Activated gamma-delta T cell treated with anti-CD3 and anti-CD28 coated beads, Interleukin-2, amount 50 U/mL, for 16 hours (primary cell): ENCODE data around the gene CAMK2B.
"Not testable (repeated sequence)": the region's sequence is repeated elsewhere in the genome, so short reads cannot be mapped to it uniquely, and the experiment has no call there.

ENCODE experiments used
- DNase-seq: peaks from one replicate; pipeline ENCODE4 v3.0.0-alpha.2; 2020; ENCODE audit warnings: low read depth

Gene CAMK2B

DNA sequence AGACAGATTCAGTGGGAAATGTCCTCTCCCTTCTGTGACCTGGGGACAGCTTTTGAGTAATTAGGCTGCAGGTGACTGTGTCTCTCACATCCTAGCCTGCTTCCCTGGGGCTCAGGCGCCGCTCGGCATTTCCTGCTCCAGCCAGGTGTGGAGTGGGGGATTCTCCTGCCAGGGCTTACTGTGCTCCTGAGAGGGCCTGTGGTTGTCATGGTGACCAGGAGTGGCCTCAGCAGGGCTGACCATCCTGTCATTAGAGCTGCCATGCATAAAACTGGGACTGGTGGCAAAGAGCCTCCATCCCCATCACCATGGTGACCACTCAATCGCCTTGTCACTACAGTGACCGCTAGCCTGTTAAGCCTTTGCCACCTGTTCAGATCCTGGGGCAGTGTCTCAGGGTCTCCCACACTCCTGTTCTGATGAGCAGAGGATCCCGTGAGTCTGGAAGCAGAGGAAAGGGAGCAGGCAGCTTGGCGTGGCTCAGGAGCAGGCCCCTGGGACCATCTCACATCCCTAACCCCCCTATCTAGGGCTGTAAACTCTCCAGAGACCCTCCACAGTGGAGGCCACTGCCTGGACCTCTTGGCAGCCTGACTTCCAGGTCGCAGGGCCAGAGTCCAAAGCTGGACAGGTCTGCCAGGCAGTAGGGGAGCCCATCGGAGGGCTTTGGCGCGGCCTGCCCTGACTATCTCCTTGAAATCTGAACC lies 136.0 kb downstream of the CAMK2B start, which contains the start of gene GCK:
TSS of gene GCK (minus strand) at position 154 of the 707 bp plus-strand sequence. CDS start 486 bp downstream, outside the sequence.
- no peak for DNase-seq

DNA sequence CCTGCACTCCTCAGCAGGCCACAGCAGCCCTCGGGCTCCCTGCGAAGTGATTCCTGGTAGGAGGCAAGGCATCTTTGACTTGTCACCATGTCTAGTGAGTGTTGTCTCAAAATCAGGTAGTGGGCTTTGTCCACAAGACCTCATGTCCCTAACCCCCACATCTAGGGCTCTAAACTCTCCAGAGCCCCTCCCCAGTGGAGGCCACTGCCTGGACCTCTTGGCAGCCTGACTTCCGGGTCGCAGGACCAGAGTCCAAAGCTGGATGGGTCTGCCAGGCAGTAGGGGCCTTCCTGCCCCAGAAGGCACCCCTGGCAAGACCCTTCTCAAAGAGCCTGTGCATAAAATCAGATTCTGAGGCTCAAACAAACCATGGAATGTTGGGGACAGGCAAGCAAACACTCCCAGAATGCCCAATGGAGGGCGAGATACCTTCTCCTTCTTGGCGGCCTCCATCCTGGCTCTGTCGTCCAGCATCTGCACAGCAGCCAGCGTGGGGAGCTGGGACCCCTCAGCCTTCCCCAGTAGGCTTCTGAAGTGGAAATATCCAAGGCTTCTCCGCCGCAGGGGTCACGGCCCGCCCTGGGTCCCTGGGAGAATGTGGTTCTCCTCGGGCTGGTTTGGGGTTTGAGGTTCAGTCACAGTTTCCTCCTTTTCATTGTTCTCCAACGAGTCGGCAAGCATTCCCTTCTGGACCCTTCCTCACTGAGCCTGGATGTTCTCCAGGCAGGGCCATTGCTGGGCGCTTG lies 136.7 kb downstream of the CAMK2B start:
- DNase-seq, result no peak

DNA sequence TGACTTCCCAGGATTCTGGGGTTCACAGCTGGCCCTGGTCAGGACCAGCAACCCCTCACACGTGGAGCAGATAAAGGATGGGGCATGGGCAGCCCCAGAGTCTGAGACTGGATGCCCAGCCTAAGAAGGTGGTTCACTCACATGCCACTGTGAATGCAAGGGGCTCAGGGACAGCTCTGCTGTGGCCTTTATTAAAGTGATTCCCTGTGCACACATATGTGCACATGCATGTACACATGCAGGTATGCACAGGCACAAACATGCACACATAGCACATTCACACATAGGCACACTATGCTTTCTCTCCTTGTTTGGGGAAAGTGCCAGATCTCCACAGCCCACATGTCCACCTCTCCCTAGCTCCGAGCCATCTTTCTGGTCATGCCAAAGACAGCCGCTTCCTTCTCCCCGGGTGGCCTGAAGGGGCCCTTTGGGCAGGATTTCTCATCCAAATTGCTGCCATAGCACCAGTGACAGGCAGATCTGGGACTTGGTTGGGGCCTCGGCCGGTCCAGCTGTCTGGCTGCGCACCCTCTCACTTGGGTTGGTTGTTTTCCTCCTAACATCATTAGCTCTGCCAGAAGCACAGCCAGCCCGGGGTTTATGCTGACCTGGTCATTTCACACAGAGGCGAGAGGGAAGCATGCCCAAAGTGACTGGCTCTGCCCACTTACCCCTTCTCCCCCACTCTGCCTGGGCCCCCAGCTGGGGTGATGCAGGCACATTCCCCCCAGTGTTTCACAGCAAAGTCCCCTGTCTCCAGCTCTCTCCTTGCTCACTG lies 137.6 kb downstream of the CAMK2B start:
- DNase-seq, result no peak

DNA sequence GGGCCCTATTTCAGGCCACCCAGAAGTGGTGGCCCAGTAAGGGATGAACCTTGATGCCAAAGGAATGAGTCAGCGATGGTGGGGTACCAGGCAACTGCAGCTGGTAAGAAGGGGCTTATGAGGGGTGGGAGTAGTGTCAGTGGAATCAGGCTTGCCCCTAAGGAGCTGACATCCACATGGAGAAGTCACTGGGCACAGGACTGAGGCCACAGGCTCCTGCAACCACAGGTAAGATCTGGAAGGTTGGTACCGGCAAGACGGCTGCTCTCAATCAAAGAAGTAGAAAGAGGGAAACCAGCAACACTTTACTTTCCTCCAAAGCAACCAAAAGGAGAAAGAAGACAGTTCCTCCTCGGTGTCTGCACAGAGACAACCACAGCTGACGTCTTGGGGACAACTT lies 138.7 kb downstream of the CAMK2B start:
- no peak for DNase-seq

DNA sequence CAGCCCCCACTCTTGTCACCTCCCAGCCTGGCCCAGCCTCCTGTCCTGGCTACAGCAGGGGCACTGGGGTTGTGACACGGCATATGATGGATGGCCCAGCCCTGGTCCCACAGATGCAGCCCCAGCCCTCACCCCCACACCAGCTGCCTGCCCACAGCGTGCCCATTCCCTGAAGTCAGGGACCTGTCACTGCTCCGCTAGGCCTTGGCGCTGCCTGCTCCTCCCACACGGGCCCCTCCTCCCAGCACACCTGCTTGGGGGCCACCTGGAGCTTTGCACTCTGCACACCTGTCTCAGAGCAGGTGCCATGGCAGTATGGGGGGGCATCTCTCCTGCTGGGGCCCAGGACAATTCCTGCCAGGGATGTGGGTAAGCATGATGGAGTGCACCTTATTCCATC lies 139.7 kb downstream of the CAMK2B start:
- DNase-seq, result no peak

DNA sequence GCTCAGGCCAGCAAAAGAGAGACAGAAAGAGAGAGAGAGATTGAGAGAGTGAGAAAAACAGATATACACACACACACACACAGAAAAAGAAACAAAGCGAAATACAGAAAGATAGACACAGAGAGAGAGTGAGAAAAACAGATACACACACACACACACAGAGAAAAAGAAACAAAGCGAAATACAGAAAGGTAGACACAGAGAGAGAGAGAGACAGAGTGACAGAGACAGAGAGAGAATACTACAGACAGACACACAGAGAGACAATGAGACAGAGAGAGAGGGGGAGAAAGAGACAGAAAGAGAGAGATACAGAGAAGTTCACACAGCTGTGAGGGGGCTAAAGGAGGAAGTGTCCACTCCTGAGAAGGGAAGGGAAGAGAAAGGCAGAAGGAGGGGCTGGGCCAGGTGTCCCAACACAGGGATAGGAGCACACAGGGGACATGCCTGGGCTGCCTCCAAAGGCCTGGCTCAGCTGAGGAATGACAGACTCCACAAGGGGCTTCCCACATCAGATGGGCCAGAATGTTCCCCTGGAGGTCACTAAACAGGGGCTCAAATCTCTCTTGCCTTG lies 140.4 kb downstream of the CAMK2B start:
- no peak for DNase-seq

DNA sequence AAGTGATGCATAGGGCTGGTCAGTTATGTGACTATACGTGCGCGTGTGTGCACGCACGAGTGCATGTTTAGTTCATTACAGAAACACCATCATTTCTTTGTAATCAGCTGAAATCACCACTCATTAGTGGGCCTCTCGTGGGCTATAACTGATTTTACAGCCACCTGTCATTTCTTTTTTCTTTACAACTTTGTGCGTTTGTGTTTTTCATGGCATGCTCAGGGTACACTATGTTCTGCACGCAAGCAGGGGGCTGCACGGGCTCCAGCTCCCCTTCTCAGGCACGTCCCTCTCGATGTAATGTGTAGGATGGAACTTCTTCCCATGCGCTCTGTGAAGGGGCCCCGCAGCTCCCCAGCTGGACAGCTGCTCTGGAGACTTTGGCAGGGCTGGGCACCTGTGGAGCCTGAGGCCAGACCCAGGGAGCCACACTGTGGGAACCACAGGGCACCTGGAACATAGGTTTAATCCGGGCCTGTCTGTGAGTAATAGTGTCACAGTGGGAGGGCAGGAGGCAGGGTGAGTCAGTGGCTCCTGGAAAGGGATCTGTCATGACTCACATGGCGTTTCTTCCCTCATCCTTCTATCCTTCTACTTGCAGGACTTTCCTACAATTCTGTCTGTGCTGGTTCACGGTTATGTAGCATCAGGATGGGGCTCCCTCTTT lies 141.1 kb downstream of the CAMK2B start:
- DNase-seq, result no peak

DNA sequence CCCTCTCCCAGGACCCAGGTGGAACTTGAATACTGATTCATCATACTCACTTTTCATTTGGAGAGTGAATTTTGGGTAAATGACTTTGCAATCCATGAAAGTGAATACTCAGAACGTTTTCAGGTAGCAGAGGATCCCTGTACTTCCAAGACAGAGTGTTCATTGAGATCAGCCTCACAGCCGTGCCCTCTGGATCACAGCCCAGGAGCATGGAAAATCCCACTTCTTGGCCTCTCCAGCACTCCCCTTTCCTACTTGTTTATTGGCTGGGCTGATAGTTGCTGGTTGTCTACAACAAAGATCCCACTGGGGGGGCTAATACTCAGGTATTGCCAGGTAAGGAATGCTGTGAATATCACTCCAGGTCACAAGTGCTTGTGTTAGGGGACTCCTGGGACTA lies 142.0 kb downstream of the CAMK2B start:
- DNase-seq, result no peak

DNA sequence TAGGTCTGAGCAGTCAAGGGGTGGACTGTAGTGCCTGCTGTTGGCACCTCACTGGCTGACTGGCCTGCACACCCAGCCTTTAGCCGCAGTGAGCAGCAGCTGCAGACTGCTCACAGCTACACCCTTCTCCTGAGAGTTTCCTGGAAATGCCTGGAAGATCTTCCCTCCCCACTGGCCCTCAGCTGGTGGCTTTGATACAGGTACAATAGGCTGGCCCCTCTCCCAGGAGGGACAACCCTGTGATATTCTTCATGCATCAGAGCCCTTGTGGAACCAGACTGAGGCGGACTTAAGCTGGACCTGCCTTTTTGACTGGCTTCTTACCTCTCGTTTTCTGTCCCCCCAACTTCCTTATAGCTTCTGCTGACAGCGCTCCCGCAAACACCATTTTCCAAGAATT lies 142.6 kb downstream of the CAMK2B start:
- no peak for DNase-seq

DNA sequence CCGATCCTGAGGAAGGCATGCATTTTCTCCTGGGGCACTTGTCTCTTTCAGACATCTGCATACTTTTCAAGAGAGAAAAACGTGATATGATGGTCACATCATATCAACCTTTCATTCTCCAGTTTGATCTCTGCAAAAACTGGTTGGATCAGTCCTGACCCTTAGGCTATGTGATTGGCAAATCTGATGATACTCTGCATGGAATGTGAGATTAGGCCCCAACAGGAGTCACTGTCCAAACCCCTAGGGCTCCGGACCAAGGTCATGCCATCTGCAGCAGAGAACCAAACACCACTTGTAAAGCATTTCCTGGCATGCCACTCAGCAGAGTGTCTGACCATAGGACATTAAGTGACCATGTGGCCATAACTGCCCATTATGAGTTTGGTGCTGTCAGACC lies 144.8 kb downstream of the CAMK2B start:
- no peak for DNase-seq

DNA sequence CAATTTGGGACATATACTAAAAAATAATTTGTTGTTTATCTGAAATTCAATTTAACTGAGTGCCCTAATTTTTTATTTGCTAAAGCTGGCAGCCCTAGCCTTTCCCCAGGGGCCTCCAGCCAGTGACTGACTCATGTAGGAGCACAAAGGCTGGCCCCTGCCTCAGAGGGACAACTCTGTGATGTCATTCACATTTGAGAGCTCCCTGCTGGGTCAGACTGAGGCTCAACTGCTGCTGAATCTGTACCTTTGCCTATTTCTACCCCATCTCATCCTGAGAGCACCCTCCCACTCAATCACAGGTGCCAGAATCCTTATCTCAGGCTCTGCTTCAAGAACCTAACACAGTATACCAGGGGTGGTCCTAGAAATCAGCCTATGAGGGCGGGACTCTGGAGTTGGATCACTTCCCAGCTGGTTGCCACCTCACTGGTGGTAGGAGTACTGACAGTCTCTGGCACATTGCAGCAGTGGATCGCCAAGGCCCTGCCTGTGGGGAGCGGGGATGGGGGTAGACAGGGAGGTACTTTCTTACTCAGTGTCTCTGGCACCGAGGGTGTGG lies 147.7 kb downstream of the CAMK2B start:
- DNase-seq, result no peak

DNA sequence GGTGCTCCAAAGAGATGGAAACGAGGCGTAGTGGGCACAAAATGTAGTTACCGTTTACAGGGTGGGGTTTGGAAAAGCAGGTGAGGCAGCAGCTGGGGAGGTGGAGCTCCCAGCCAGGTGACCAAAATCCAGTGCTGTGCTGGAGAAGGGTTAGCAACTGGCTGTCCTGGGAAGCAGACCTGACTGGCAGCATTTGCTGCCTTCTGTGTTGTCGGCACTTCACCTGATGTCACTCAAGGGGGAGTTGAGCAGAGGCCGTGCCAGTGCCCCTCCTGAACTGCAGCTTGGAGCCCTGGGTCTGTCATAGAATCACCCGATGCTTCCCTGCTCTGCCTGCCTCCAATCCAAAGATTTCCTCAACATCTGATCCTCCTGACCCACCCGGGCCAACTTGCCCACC lies 148.9 kb downstream of the CAMK2B start:
- no peak for DNase-seq

DNA sequence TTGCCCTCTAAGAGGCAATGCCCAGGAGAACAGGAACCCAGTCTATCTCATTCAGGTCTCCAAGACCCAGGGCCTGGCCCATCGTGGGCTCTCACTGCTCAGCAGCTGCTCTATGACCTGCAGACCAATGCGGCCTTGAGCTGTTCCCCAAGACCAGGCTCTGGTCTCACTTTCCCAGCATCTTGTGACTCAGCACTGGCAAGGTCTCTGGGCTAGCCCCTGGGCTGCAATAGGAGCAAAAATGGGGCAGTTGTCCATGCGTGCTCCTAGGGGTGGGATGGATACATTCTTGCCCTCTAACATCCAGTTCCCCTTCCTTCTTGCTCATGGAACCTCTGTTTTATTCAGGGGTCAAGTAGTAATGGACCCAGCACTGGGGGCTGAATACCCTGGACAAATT lies 149.7 kb downstream of the CAMK2B start:
- DNase-seq, result no peak

DNA sequence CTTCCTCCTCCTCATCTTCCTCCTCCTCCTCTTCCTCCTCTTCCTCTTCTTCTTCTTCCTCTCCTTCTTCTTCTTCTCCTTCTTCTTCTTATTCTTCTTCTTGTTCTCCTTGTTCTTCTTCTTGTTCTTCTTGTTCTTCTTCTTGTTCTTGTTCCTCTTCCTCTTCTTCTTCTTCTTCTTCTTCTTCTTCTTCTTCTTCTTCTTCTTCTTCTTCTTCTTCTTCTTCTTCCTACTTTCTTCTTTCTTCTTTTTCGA lies 150.8 kb downstream of the CAMK2B start:
- not testable (repeated sequence) for DNase-seq

DNA sequence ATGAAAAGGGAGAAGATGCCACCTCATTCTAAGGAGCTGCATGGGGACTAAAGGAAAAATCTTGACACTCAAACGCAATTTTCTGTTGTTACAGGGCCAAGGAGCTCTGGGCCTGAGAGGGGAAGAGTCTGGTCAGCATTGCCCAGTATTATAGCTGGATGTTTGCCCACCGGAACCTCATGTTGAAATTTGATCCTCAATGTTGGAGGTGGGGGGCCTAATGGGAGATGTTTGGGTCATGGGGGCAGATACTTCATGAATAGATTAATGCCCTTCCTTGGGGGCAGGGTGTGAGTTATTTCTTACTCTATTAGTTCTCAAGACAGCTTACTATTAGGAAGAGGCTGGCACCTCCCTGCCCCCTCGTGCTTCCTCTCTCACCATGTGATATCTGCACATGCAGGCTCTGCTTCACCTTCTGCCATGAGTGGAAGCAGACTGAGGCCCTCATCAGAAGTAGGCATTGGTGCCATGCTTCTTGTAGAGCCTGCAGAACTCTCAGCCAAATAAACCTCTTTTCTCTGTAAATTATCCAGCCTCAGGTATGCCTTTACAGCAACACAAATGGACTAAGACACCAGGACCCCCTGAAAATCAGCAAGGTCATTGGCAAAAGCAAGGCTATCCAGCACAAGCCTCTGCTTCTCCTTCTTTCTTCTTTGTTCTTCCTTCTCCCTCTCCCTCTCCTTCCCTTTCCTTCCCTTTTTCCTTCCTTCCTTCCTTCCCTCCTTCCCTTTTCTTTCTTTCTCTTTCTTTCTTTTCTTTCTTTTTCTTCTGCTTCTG lies 151.3 kb downstream of the CAMK2B start:
- DNase-seq, result no peak

DNA sequence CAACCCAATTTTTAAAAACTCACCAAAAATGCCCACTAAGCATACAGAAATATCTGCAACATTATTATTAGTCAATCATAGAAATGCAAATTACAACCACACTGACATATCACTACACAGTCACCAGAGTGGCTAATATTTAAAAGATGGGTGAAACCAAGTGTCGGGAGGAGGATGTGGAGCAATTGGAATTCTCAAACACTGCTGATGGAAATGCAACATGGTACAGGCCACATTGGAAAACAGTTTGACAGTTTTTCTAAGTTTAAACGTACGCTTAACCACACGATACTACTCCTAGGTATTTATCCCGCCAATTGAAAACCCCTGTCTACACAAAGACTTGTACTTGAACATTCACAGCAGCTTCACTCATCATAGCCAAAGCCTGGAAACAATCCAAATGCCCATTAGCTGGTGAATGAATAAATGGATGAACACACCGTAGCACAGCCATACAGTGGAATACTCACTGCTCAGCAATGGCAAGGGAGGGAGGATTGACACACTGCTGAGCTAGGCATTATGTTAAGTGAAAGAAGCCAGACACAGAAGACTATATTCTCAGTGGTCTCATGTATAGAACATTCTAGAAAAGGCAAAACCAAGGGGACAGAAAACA lies 152.5 kb downstream of the CAMK2B start:
- no peak for DNase-seq

DNA sequence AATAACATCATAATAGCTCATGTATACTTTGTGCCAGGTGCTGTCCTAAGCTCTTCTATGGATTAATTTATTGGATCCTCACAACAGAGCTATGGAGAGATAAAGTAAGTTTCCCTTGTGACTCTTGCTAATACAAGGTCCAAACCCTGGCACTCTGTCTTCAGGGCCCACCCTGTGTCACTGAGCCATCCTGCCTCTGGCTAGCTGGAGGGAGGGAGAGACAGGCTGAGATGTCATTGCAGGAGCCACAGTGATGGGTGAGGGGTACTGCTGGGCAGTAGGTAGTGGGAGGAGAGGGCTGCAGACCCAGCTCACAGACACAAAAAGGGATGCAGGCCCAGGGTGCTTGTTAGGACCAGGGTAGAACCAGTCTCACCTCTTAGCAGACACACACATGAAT lies 153.0 kb downstream of the CAMK2B start:
- DNase-seq, result no peak

DNA sequence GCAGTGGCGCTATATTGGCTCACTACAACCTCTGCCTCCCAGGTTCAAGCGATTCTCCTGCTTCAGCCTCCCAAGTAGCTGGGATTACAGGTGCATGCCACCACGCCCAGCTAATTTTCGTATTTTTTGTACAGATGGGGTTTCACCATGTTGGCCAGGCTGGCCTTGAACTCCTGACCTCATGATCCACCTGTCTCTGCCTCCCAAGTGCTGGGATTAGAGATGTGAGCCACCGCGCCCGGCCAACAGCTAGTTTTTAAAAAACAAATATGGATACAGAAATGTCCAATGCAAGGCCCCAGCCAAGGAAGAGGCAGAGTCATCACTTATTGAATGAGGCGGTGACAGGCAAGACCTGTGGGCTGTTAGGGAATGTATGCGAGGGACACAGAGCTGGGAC lies 153.5 kb downstream of the CAMK2B start:
- DNase-seq, result not testable (repeated sequence)

DNA sequence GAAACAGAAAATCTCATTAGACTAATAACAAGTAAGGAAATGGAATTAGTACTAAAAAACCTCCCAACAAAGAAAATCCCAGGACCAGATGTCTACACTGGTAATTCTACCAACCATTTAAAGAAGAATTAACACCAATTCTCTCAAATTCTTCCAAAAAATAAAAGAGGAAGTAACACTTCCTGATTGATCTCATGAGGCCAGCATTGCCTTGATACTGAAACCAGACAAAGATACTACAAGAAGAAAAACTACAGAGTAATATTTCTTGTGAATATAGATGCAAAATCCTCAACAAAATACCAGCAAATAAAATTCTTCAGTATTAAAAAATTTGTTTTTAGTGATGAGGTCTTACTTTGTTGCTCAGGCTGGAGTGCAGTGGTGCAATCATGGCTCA lies 157.5 kb downstream of the CAMK2B start:
- no peak for DNase-seq
